ENCODE data around the gene METRN. TPM values are rescaled to one million over a fixed set of nuclear protein-coding genes. Genes with fewer than 3 reads are reported as not detected.

The METRN gene
- total RNA-seq, 1 donor from 2014 or later = 62.0 TPM

DNA sequence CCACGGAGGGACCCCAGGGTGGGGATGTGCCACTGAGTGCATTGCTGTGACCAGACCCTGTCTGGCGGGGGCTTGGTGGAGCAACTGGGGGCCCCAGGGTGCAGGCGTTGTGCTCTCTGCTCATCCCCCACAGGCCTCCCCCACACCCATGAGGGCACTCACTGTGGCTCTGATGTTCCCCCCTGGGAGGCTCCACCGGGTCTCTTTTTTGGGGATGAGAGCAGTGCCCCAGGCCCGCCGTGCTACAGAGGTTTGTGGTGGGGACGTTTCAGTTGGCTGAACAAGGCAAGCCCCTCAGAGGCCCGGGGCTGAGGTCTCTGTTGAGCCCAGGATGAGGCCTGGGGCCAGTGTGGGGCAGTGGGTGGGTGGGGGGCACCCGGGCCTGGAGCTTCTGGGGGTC, 8.8 kb downstream of the METRN start:
- no peak for DNase-seq (ENCODE audit: low spot score)

DNA sequence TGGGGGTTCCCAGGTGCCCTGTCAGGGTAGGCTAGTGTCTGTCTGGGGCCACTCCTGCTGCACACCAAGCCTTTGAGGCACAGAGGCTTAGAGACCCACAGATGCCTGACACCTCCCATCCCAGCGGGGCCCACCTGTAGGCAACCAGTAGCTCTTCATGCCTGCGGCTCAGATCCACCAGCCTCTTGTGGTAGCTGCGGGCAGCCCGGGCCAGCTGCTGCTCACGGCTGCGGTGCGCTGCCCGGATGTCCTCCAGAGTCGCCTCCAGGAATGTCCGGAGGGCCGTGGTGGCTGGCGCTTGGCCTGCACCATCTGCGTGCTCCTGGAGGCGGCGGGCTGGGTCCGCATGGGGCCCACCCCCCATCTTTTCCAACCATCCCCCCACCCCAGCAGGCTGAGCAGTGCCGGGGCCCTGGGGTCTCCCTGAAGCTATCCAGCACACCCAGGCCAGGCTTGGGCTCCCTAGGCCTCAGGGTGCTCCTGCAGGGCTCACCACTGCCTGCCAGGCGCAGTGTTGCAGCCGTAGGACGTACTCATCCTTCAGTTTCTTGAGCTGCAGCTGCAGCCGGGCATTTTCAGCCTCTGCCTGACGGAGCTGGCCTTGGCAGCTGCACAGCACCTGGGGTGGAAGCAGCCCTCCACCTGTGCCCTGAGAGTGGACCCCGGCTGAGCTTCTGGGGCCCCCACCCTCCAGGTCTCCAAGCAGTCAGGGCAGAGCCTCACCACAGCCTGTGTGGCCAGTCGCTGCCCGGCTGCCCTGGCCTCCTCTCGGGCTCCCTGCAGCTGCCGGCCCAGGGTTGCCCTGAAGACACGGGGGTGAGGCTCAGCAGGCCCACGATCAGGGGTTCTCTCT, 9.5 kb downstream of the METRN start:
- no peak for DNase-seq (ENCODE audit: low spot score)

DNA sequence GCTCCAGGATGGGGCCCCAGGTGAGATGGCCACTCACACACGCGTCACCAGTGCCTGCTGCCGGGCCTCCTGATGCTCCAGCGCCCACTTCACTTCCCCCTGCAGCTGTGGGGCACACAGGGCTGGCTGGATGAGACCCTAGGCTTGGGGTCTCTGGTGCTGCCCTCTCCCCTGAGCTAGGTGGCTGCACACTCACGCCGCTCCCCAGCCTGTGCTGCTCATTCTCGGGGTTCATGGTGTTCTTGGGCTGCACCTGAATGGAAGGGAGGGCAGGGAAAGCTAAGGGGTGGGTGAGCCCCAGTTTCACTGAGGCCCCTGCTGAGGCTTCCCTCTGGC, 10.1 kb downstream of the METRN start:
- no peak for DNase-seq (ENCODE audit: low spot score)

DNA sequence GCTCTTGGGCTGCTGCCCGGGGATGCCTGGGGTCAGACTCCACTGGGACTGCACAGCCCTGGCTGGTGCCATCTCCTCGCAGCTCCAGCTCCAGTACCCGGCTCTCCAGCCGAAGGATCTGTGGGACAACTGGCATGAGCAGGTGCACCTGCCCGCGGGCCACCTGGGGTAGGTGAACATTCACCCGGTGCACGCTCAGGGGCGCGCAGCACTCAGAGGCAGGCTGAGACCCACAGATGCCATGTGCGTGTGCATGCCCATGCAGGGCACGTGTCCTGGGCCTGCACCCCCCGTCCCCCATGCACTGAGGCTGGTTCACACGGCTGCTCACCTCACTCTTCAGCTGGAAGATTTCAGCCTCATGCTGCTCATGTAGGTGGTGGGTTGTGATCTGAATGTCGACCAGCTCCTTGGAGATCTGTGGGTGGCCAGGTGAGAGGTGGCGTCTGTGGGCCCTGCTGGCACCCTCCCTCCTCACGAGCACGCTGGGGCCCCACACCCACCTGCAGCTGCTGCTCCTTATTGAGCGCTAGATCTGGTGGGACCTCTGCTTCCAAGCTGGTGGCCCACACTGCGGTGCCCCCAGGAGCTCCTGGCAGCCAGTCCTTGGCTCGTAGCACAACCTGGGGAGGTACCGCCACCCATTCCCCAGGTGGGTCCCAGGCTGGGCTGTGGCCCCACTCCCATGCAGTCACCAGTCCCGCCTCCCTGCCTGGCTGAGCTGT, 10.7 kb downstream of the METRN start:
- no peak for DNase-seq (ENCODE audit: low spot score)

DNA sequence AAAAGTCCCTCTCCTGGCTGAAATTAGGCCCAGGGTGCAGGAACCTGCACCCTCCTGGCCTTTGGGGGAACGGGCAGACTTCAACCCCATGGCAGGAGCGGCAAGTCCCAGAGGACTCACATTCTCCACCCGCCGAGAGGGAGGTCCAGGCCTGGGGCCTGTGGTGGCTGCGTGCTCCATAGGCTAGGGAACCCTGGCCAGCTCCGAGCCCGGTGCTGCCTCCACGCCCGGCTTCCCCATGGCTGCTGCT, 11.2 kb downstream of the METRN start:
- no peak for DNase-seq (ENCODE audit: low spot score)

DNA sequence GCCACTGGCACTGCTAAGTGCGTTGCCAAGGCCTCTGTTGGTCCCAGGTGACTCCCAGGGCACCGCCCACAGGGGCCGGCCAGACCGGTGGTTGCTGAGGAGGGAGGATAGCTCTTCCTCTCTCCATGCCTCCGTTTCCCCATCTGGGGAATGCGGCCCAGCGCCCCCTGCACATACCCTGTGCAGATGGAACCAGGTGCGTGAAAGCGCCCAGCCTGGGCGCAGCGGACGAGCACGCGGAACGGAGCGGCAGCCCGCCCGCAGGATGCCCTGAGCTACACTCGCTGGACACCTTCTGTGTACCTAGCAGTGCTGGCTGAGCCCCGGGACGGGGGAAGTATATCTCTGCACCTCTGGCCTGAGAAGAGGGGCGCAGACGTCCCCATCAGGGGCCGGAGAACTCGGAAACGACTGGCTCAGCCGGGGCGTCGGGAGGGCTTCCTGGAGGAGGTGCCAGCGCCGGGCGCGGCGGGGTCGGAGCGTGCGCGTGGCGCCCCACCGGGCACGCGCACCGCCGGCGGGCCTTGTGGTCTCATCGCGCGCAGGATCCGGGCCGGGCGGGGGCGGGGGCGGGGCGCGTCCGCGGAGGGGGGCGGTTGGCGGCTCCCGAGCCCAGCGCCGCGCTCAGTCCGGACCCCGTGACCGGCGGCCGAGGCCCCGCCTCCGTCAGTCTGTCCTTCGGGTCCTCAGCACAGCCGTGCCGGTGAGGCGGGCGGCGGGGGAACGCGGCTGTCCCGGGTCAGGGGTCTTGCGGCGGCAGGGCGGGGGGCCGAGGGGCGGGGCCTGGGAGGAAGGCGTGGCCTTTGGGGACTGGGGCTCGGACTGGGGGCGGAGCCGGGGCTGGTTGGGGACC, 11.7 kb downstream of the METRN start, which contains the start of the genes CCDC78 and HAGHL:
TSS of gene CCDC78 (minus strand) at position 6 of the 853 bp plus-strand sequence. CDS start 76 bp downstream, outside the sequence.
TSS of gene HAGHL (plus strand) at position 669 of the 853 bp plus-strand sequence. CDS start 404 bp downstream, outside the sequence.
- DNase-seq (ENCODE audit: low spot score) = peak; percentile 53

DNA sequence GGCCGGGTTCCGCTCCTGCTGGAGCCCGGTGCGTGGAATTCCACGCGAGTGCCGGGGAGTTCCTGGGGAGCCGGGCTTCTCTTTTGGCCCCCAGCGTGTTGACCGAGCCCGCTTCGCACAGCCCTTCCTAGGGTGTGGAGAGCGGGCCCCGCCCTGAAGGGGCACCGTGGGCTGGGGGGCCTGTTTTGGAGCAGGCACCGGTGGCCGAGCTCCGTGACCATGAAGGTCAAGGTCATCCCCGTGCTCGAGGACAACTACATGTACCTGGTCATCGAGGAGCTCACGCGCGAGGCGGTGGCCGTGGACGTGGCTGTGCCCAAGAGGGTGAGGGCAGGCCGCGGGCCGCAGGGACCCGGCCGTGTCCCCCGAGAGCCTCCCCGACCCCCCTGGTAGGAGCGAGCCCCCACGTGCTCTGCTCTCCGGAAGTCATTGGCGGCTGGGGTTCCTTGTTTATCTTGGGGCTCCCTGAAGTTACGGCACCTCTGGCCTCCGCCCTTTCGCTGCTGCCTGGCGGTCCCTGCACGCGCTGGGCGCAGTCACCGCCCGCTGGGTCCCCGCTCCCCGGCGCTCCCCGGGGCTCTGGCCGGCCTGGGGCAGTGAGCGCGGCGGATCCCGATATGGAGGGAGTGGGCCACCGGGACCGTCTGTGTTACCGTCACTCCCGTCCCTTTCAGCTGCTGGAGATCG, 12.5 kb downstream of the METRN start:
- no peak for DNase-seq (ENCODE audit: low spot score)

DNA sequence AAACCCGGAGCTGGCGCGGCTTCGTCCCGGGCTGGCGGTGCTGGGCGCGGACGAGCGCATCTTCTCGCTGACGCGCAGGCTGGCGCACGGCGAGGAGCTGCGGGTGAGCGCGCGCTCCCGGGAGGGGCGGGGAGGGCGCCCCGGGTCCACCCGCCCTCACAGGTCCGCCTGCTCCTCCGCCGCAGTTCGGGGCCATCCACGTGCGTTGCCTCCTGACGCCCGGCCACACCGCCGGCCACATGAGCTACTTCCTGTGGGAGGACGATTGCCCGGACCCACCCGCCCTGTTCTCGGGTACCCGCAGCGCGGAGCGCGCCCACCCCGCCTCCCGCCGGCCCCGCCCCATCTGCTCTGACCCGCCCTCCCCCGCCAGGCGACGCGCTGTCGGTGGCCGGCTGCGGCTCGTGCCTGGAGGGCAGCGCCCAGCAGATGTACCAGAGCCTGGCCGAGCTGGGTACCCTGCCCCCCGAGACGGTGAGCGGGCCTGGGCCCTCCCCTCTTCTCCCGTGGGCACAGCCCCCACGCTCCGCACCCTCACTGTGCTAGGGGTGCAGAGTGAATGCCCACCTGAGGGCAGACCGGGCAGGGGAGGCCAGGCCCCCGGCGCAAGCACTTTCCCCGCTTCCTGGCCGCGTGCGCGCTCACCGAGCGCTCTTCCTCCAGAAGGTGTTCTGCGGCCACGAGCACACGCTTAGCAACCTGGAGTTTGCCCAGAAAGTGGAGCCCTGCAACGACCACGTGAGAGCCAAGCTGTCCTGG, 13.4 kb downstream of the METRN start:
- DNase-seq (ENCODE audit: low spot score) = peak; percentile 57

DNA sequence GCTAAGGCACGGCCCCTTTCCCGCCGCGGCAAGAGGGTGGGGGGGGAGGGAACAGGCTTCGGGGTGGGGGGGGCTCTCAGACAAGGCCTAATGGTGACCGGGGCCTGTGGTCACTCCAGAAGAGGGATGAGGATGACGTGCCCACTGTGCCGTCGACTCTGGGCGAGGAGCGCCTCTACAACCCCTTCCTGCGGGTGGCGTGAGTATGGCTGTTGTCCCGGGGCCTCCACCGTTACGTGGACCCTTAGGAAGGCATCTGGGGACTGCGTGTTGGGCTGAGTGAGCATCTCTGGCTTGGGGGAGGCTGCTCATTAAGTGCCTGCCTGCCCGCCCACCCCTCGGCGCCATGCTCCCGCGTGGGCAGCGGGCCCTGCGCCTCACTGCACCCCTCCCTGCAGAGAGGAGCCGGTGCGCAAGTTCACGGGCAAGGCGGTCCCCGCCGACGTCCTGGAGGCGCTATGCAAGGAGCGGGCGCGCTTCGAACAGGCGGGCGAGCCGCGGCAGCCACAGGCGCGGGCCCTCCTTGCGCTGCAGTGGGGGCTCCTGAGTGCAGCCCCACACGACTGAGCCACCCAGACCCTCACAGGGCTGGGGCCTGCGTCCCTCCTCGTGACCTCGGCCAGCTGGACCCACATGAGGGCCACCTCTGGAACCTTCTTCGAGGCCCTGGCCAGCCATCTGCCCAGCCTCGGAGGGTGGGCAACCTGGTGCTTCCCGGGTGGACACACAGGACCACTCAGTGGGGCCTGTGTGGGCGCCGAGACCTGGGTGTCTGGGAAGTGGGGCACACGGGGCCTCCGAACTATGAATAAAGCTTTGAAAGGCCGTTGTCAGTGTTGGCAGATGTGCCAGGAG, 14.2 kb downstream of the METRN start:
- no peak for DNase-seq (ENCODE audit: low spot score)

DNA sequence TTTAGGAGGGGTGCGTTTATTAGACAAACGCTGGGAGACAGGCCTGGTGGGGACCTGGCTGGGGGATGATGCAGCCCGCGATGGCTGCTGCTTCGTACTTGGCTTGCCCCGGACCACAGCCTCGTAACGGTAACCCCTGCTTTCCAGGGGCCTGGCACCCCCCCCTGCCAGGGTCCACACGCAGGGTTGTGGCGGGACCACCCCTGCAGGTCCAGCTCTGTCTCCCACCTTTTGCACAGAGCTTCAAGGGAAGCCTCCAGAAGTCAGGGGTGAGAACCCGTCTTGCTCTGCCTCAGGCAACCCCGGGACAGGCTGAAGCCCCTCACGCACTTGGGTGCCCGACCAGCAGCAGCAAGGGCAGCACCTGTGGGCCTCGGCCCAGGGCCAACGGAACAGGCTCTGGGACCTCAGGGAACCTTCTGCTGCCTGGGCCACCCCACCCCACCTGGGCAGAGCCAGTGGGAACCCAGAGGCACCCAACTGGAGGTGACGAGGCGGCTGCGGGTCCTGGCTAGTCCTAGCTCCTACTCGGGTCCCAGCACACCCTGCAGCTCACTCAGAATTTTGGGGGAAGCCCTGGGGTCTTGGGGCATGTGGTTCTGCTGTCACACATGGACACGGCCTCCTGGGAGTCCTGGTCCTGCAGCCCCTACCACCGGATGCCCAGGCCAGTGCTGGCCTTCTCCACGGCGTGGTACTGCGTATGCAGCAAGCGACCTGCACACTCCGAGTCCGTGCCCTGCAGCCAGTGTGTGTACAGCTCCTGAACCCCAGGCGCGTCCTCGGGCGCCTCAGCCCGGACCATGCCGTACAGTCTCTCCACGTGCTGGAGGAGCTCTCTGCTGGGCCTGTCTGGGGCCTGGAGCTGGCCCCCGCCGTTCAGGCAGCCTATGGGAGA, 15.1 kb downstream of the METRN start:
- no peak for DNase-seq (ENCODE audit: low spot score)

DNA sequence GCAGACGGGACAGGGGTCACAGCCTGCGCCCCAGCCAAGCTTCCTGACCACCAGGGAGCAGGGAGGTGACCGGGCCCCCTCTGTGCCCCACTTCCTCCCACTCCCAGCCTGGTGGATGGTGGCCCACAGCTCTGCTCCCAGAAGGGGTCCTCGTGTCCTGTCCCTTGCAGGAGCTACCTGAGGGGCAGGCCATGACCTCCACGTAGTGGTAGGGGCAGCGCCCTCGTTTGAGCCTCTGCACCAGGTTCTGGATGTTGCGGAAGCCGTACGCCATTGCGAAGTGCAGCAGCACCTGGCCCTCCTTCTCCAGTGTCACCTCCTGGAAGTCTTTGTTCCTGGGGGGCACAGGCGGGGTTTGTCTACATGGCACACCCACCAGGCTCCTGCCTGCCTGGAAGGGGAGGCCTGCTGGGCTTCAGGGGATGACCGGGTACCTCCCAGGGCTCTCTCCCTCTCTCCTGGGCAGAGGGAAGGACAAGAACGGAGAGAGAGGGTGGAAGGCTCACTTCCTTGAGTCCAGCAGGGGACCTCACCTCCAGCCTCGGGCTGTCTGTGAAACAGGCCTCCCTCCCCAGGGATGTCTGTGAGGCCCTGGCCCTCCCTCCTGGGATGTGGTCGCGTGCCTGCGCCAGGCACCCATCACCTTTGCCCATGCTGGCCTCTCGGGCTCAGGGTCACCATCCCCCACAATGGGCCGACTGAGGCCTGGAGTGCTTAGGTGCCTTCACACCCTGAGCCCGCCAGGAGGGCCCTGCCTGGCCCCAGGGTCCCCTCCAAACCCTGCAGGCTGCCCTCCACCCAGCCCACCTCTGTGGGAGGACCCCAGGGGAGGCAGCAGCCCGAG, 16.0 kb downstream of the METRN start:
- DNase-seq (ENCODE audit: low spot score) = no peak

DNA sequence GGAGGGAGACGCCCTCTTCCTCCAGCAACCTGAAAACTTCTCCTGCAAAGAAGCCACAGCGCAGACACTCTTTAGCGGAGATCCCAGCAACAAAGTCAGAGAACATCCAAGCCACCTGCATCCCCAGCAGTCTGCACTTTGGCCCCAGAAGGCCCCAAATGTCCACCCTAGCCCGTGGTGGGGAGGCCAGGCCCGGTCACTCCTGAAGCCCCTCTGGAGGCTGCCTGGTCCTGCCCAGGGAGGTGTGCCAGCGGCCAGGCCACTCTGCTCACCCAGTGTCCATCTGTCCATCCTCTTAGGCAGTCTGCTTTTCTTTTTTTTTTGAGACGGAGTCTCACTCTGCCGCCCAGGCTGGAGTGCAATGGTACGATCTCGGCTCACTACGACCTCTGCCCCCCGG, 17.4 kb downstream of the METRN start:
- DNase-seq (ENCODE audit: low spot score) = no peak

DNA sequence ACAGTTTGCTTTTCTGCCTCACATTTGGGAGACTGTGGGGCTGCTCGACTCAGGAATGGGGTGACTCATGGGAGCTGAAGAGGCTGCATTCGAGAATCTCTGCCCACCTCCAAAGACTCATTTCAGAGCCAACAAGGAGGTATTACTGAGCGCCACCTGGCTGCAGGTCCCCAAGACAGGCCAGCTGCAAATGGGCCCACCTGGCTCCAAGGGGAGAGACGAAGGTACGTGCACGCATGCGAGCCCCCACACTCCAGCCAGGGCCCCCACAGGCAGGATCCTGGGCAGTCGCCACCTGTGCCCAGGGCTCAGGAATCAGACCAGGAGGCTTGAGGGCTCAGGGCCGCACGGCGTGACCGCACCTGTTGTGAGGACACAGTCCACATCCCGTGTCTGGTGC, 18.0 kb downstream of the METRN start:
- DNase-seq (ENCODE audit: low spot score) = no peak

DNA sequence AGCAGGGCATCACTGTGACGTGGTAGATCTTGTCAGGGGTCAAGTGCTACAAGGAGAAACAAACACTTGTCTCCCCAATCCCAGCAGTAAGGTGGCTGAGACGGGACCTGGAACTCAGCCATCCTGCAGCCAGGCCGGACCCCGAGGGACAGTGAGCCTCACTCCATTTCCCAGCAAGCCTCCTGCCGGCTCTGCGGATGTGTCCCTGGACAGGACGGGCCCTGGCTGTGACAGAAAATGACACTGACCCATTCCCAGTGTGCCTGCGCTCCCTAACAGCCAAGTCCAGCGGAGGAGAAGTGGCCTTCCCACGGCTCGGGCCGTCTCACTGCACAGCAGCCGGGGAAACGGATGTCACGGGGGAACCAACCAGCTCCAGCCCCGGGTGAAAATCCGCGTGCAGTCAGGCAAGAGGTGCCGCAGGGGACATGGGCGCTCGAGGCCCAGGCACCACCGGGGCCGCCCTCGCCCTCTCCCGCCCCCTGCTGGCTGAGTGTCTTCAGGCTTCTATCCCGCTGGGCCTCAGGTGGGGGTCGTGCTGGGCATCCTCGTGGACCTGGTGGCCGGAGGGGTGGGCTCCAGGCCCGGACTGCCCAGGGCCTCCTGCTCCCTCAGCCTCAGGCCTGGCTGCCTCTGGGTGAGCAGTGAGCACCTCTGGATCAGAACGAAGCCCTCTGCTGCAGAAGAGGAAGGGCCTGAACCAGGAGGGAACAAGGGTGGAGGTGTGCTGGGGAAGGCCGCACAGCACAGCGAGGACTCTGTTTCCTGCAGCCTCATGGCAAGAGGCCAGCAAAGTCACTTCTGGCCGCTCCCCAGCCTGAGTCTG, 18.7 kb downstream of the METRN start:
- DNase-seq (ENCODE audit: low spot score) = no peak

DNA sequence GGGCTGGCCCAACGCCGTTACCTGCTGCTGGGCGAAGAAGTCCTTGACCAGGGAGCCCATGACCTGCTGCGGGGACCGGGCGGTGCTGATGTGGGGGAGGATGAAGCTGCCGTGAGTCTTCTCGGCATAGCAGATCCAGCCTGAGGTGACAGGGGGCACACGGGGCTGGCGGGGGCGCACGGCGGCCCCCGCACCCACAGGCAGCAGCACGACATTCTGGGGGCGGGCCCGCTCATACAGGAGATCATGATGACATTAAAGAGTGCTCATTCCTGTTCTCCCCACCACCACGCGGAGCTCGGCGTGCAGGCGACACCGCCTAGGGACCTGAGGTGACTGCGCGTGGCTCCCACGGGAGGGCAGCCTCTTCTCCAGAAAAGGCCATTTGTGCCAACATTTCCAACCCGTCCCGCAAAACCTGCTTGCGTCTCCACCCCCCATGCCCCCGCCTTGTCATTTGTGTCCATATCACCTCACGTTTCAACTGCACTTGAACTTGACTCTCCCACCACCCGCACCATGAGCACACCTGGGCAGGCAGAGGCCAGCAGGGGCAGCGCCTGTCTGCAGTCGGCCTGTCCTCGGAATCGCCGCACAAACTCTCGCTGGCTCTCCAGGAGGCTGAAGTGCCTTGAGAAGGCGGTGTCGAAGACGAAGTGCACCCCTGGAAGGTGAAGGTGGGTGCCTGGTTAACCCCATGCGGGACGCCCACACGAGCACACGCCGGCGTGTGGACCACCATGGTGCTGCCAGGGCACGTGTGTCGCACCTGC, 19.5 kb downstream of the METRN start:
- DNase-seq (ENCODE audit: low spot score) = no peak

All from mucosa of gallbladder (tissue), 1 donor.